D341Med (cell line): ENCODE measurements around the gene CROCC2.

Source experiments
- DNase-seq: peaks from one replicate; pipeline ENCODE4 v3.0.0; 2012; ENCODE audit warnings: low spot score

The CROCC2 gene

DNA sequence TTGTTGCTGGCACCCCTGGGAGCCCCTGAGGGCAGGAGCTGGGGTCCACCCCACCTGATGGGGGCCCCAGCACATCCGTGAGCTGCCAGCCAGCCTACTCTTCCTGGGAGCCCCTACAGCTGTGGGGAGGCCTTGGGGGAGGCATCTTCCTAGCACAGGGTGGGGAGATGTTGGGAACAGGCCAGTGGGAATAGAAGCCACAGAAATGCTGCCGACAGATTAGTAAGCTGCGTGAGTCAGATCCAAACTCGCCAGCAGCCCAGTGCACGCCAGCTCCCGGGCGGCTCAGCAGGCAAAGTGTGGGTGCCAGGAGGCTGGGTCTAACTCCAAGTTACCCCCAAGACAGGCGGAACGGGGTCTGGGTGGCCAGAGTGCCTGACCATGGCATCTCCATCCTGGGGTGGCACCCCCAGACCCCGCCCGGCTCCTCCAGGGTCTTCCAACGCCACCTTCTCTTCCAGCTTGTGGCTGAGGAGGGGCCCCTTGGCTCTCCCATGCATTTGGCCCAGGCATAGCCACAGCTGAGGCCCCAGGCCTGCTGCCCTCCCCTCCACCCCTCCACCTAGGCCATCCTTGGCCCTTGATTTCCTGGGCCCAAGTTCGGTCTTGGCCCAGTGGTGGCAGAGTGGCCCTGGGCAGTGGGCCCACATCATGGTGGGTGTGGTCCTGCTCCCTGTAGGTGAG, 15.3 kb downstream of the CROCC2 start:
- DNase-seq, result no peak

DNA sequence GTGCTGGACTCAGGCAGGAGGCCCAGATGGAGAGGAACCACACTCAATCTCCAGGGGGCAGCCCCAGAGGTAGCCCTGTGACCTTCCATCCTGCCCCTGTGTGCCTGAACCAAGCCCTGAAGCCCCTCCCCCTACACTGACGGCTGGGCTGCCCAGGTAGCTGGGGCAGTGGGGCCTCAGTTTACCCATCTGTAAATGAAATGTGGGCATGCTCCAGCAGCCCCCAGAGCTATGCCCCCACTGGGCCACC, 15.8 kb downstream of the CROCC2 start:
- no peak for DNase-seq

GRCh38 chr2:240922245-240922981, 16.3 kb downstream of the CROCC2 start:
- DNase-seq, result no peak

- DNase-seq, result no peak
Observed at GRCh38 chr2:240922982-240923537, 16.9 kb downstream of the CROCC2 start.

- DNase-seq, result no peak
Observed at GRCh38 chr2:240925191-240925567, 19.0 kb downstream of the CROCC2 start.

DNA sequence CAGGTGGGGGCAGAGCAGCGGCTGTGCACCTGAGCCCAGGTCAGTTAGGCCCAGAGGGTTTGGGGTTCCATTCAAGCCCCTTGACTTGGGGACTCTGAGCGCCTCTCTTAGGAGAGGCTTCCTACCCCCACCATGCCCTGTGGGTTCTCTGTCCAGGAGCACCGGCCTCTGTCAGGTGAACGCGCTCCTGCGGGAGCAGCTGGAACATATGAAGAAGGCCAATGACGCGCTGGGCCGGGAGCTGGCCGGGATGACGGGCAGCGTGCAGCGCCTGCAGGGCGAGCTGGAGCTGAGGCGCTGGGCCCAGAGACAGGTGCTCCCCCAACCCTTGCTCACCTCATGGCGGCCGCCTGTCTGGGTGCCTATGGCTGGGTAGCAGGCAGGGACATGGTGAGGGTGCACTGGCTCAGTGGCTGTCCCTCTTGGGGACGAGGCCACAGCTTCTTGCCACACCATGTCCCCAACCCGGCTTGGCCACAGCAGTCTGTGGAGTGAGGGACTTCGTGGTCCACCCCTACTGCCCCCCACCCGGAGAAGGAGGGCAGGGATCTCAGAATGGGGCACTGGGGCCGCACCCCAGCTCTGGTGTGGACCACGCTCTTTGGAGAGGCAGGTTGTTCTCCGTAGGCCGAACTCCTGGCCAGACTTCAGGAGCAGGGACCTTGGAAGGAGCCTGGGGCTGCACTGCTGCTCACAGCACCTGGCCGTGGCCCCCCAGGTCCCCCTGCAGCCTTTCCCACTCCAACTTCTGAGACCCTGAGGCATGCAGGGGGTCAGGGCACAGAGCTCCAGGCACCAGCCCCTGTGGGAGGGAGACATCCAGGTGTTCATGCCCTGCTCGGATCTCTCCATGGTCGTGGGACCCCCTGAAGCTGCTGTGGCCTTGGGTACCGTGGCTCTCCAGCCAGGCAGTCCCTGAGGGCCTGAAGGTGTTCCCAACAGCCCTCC, 19.7 kb downstream of the CROCC2 start:
- no peak for DNase-seq

- DNase-seq, result no peak
Observed at GRCh38 chr2:240926516-240927389, 20.6 kb downstream of the CROCC2 start.

DNA sequence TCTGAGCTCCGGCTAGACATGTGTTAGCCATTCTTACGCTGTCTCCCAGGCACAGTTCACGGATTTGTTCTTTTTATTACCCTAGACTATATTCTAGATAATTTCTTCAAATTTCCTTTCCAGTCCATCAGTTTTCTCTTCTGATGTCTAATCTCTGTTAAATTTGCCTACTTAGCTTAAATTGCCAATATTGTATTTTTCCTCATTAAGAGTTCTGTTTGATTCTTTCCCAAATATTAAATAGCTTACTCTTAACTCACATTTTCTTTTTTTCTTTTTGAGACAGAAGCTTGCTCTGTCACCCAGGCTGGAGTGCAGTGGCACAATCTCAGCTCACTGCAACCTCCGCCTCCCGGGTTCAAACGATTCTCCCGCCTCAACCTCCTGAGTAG, 21.2 kb downstream of the CROCC2 start:
- DNase-seq, result no peak

- DNase-seq, result no peak
Observed at GRCh38 chr2:240928476-240929363, 22.6 kb downstream of the CROCC2 start.

DNA sequence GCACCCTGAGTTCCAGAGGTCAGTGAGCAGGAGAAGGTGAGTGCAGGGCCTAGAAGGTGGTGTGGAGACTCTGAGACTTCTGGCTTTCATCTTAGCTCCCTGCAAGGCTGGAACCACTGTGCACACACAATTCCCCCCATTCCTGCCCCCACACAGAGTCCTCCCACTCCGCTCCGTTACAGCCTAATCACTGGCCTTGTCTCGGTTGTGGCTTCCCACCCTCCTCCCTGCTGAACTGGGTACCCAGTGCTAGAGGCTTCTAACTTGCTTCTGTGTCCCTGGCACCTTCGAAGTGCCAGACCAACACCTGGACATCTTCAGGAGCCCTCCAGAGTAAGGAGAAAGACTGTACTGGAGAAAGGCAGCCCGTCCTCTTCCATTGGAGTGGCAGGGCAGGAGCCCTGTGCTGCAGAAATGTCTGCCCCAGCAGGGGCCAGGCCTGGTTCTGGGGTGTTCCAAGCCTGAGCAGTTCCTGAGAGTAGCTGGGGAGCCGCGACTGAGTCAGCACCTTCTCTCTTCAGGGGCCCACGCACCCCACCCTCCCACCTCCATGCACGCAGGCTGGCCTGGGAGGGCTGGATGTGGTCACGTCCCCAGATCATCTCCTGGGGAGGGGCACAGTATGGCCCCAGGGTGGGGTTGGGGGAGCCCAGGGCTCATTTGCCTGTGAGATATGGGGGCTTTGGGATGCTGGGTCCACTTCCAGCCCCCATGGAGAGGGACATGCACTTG, 23.4 kb downstream of the CROCC2 start:
- DNase-seq, result no peak

DNA sequence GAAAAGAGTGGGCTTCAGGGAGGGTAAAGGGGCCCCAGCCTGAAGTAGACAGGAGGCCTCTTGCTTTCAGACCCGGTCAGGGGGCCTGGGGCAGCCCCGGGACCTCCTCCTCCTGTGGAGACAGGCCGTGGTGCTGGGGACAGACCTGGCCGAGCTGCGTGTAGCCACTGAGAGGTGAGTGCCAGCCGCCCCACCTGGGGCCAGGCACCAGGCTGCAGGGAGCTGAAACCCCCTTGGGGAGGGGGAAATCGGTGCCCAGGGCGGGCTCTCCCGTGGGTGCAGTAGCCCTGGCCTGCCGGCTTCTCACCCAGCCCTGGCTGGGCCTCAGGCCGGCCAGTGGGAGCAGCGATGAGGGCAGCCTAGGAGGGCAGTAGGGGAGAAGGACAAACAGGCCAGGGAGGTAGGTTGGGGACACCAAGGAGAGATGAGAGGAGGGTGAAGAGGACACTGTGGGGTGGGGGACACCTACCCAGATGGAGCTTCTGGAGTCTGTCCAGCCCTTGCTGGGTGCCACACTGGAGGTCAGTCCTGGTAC, 24.0 kb downstream of the CROCC2 start:
- no peak for DNase-seq

DNA sequence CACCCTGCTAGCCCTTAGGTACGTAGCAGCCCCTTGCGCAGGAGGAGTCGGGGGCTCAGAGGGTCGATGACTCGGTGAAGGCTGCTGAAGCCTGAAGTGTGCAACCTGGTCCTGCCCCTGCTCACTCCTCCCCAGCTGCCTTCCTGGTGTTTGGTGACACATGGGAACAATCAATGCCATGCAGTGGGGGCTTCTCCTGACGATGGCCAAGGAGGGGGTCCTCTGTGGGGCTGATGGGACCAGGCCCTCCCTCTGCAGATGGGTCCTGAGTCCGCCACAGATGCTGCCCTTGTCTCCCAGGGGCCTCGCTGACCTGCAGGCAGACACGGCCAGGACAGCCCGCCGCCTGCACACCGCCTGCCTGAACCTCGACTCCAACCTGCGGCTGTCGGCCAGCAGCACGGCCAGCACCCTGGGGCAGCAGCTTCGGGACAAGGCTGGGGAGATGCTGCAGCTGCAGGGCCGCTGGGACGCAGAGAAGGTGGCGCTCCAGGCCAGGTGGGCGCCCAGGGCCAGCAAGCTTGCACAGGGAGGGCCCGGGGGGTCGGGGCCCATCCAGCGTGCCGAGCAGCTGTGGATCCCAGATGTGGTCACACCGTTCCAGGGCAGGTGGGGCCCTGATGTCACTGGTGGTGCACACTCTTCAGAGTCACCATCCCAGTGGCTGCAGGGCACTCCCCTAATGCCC, 24.6 kb downstream of the CROCC2 start:
- DNase-seq, result no peak

GRCh38 chr2:240931319-240931949, 25.3 kb downstream of the CROCC2 start:
- DNase-seq, result no peak

- DNase-seq, result no peak
Observed at GRCh38 chr2:240932001-240932723, 26.0 kb downstream of the CROCC2 start.

- no peak for DNase-seq
Observed at GRCh38 chr2:240932724-240933047, 26.6 kb downstream of the CROCC2 start.

- DNase-seq, result no peak
Observed at GRCh38 chr2:240933048-240933965, 27.2 kb downstream of the CROCC2 start.
